K562 (cell line): Measurements from ENCODE around the gene SDCBP2.

Source experiments
- CREB1 ChIP-seq, 2 experiments: sonication (generic) in 1 of 2; formaldehyde crosslinking in 1 of 2; IDR thresholded peaks; 2 replicates each; pipeline versions ENCODE4 v1.6.1 to v1.8.0; 2012 to 2022; ENCODE audit warnings: inconsistent platforms in 1 of 2, mild to moderate bottlenecking in 1 of 2, missing genetic modification reagents in 1 of 2, moderate library complexity in 1 of 2
- EZH2 ChIP-seq: IDR thresholded peaks from 2 replicates; pipeline ENCODE4 v1.6.1; 2012; ENCODE audit warnings: low read depth, mild to moderate bottlenecking, inconsistent platforms, low read length, borderline replicate concordance
- PURB ChIP-seq: sonication (generic); formaldehyde crosslinking; IDR thresholded peaks from 2 replicates; pipeline ENCODE4 v1.9.0; 2021; ENCODE audit warnings: low read depth, mild to moderate bottlenecking, missing genetic modification reagents
- TF ChIP-seq, protein P1 (sequence below): fragments of 450-650 bp; formaldehyde crosslinking; IDR thresholded peaks from 2 replicates; pipeline ENCODE4 v1.4.0; 2022; ENCODE audit warnings: missing genetic modification characterization

DNA sequence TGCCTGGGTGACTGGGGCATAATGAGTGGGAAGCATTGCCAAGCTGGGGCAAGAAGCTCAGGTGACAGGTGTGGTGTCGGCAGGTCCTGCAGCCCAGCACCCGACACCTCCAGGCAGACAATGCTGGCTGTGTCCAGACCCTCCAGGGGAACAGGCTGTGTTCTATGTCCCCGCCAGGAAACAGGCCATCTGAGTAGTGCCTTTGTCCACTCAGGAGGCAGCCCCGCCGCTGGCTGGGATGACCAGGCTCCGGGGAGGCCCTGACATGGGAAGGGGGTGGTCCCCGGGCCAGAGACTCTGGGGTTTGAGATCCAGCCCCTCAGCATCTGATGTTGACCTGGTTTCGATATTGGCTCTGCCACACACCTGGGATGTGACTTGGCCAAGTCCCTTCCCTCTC lies 34.4 kb downstream of the SDCBP2 start:
- TF ChIP-seq PURB (CRISPR knock-in tag): no peak
- TF ChIP-seq, protein P1, sequence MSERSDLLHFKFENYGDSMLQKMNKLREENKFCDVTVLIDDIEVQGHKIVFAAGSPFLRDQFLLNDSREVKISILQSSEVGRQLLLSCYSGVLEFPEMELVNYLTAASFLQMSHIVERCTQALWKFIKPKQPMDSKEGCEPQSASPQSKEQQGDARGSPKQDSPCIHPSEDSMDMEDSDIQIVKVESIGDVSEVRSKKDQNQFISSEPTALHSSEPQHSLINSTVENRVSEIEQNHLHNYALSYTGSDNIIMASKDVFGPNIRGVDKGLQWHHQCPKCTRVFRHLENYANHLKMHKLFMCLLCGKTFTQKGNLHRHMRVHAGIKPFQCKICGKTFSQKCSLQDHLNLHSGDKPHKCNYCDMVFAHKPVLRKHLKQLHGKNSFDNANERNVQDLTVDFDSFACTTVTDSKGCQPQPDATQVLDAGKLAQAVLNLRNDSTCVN (CRISPR knock-in tag): no peak
- TF ChIP-seq CREB1 (IDR thresholded peaks at IDR 0.05): no peak
- no peak for TF ChIP-seq CREB1 (CRISPR knock-in tag; IDR thresholded peaks at IDR 0.05)
- no peak for TF ChIP-seq EZH2
